Naive thymus-derived CD8-positive, alpha-beta T cell (primary cell): ENCODE results near the gene ZFHX3. TPM values are rescaled to one million over a fixed set of nuclear protein-coding genes. Genes with fewer than 3 reads are reported as not detected.
A peak's percentile ranks its signal among the peaks of the same experiment; 100 is the strongest.

Experiments used
- ATAC-seq, 2 donors: fragments of 150-1000 bp; cut with Tn5 transposase in 1 of 2; sonication (Bioruptor Pico), chemical (Tn5 transposase) in 1 of 2; 1 replicate in 1 of 2; 2 replicates in 1 of 2; pipeline ENCODE4 v1.10.0; 2021; ENCODE audit warnings: mild to moderate bottlenecking in 2 of 2, moderate library complexity in 2 of 2
- POLR2A ChIA-PET: fragments of 350-600 bp; sonication (Branson Sonifier 250); formaldehyde crosslinking; loops from one replicate; lab custom pipeline; 2021; ENCODE audit warnings: antibody characterized with exemption; lab: Charles Lee
- DNase-seq, 10 donors: peaks; one replicate each; pipeline versions ENCODE4 v3.0.0 to v3.0.0-alpha.2; 2020 to 2022
- H3K27ac Mint-ChIP-seq, 10 donors: one replicate each; pipeline ENCODE4 v1.8.0; 2020 to 2022; ENCODE audit warnings: mild to moderate bottlenecking in 10 of 10, mixed read lengths in 10 of 10, moderate library complexity in 4 of 10, inconsistent platforms in 1 of 10
- H3K27me3 Mint-ChIP-seq, 5 donors: one replicate each; pipeline ENCODE4 v1.8.0; 2021 to 2022; ENCODE audit warnings: mixed read lengths in 5 of 5
- H3K36me3 Mint-ChIP-seq, 3 donors: one replicate each; pipeline ENCODE4 v1.8.0; 2020 to 2022; ENCODE audit warnings: mixed read lengths in 3 of 3, mild to moderate bottlenecking in 2 of 3, inconsistent platforms in 1 of 3
- H3K4me1 Mint-ChIP-seq, 4 donors: one replicate each; pipeline ENCODE4 v1.8.0; 2021 to 2022; ENCODE audit warnings: mixed read lengths in 4 of 4
- H3K4me3 Mint-ChIP-seq, 10 donors: one replicate each; pipeline ENCODE4 v1.8.0; 2020 to 2022; ENCODE audit warnings: mild to moderate bottlenecking in 10 of 10, mixed read lengths in 10 of 10, moderate library complexity in 6 of 10, inconsistent platforms in 1 of 10
- H3K9me3 Mint-ChIP-seq, 9 donors: one replicate each; pipeline ENCODE4 v1.8.0; 2020 to 2022; ENCODE audit warnings: mixed read lengths in 9 of 9, mild to moderate bottlenecking in 3 of 9, inconsistent platforms in 1 of 9, moderate library complexity in 1 of 9
- polyA plus RNA-seq, 3 donors: library from polyadenylated mRNA; unstranded; fragments of 300-500 nt; fragmentation: Illumina TruSeq; gene quantifications; one replicate each; pipeline ENCODE4 v1.2.3, GENCODE V29; 2021
- total RNA-seq, 8 experiments: library from RNA in 2 of 8; stranded (reverse) in 2 of 8; gene quantifications; one replicate each; pipeline ENCODE4 v1.2.3 and lab custom pipeline; 2021 to 2026

ZFHX3 gene
- total RNA-seq (under 1 TPM; 0.34 to 0.38 TPM), polyA plus RNA-seq (under 1 TPM in 1 of 3 donors, not detected in 2; 0.05 TPM), total RNA-seq (lab: John Stamatoyannopoulos, UW) (0.32 to 4.8 (median 0.88) reads per million in 6 experiments)

- H3K36me3 Mint-ChIP-seq = no peaks in the 10 kb centered on the region
- POLR2A ChIA-PET = no interaction called here
- peaks cover 0 to 20% (median 6%) of the 10 kb centered on the region in 4 donors for H3K4me1 Mint-ChIP-seq
- DNase-seq (peak in 3 of 10 donors; percentile 1 to 40 (median 20)), ATAC-seq (peak; percentile 66 to 70)
- H3K27me3 Mint-ChIP-seq = peaks cover 17 to 52% (median 21%) of the 10 kb centered on the region in 5 donors
- no peaks in the 10 kb centered on the region for H3K9me3 Mint-ChIP-seq
- peak within 1 kb of the TSS in 9 of 10 donors; percentile 22 to 80 (median 61) for H3K4me3 Mint-ChIP-seq
- H3K27ac Mint-ChIP-seq = peak within 1 kb of the TSS in 3 of 10 donors; percentile 49 to 60 (median 53)
Measured at GRCh38 chr16:73047536-73048291, at the start of gene ZFHX3. TSS of gene ZFHX3 (minus strand) at chr16:73048128. CDS start at chr16:72960145, 87,983 bp downstream.

GRCh38 chr16:73096510-73096909 is 48.6 kb upstream of the ZFHX3 start:
- H3K4me3 Mint-ChIP-seq = no peak overlapping the region
- POLR2A ChIA-PET = no interaction called here
- ATAC-seq (no peak), DNase-seq (no peak)
- H3K27ac Mint-ChIP-seq = no peak overlapping the region
- H3K36me3 Mint-ChIP-seq = no peaks in the 10 kb centered on the region
- H3K27me3 Mint-ChIP-seq = peaks cover 0 to 3% (median 1%) of the 10 kb centered on the region in 5 donors
- H3K4me1 Mint-ChIP-seq = peaks cover 0 to 7% (median 2%) of the 10 kb centered on the region in 4 donors
- H3K9me3 Mint-ChIP-seq = no peaks in the 10 kb centered on the region

- H3K9me3 Mint-ChIP-seq = no peaks in the 10 kb centered on the region
- no peaks in the 10 kb centered on the region for H3K36me3 Mint-ChIP-seq
- ATAC-seq (no peak), DNase-seq (no peak)
- H3K27me3 Mint-ChIP-seq = peaks cover 0 to 3% (median 0%) of the 10 kb centered on the region in 5 donors
- no peak overlapping the region for H3K27ac Mint-ChIP-seq
- peaks cover 0 to 7% (median 2%) of the 10 kb centered on the region in 4 donors for H3K4me1 Mint-ChIP-seq
- no peak overlapping the region for H3K4me3 Mint-ChIP-seq
- POLR2A ChIA-PET = no interaction called here
Measured at GRCh38 chr16:73095885-73096421, 48.0 kb upstream of the ZFHX3 start.

GRCh38 chr16:73095142-73095820 is 47.4 kb upstream of the ZFHX3 start:
- H3K4me1 Mint-ChIP-seq = peaks cover 0 to 7% (median 2%) of the 10 kb centered on the region in 4 donors
- peak overlapping the region in 1 of 10 donors; percentile 33 for H3K27ac Mint-ChIP-seq
- H3K36me3 Mint-ChIP-seq = no peaks in the 10 kb centered on the region
- H3K4me3 Mint-ChIP-seq = no peak overlapping the region
- no peaks in the 10 kb centered on the region for H3K9me3 Mint-ChIP-seq
- no peak for DNase-seq
- POLR2A ChIA-PET = no interaction called here
- peaks cover 0 to 3% (median 1%) of the 10 kb centered on the region in 5 donors for H3K27me3 Mint-ChIP-seq
- no peak for ATAC-seq

GRCh38 chr16:73094371-73094770 is 46.4 kb upstream of the ZFHX3 start:
- H3K36me3 Mint-ChIP-seq = no peaks in the 10 kb centered on the region
- POLR2A ChIA-PET = no interaction called here
- H3K9me3 Mint-ChIP-seq = no peaks in the 10 kb centered on the region

GRCh38 chr16:73093146-73094144 is 45.5 kb upstream of the ZFHX3 start:
- no peaks in the 10 kb centered on the region for H3K36me3 Mint-ChIP-seq
- no peak for ATAC-seq
- DNase-seq = no peak
- peaks cover 0 to 3% (median 0%) of the 10 kb centered on the region in 5 donors for H3K27me3 Mint-ChIP-seq
- POLR2A ChIA-PET = no interaction called here
- H3K9me3 Mint-ChIP-seq = no peaks in the 10 kb centered on the region
- H3K4me3 Mint-ChIP-seq = no peak overlapping the region
- peak overlapping the region in 3 of 10 donors; percentile 15 to 50 (median 44) for H3K27ac Mint-ChIP-seq
- peaks cover 0 to 7% (median 2%) of the 10 kb centered on the region in 4 donors for H3K4me1 Mint-ChIP-seq

More at GRCh38 chr16:73094371-73094770, 46.4 kb upstream of the ZFHX3 start:
- no peak for DNase-seq
- no peak overlapping the region for H3K27ac Mint-ChIP-seq
- H3K4me1 Mint-ChIP-seq = peaks cover 0 to 7% (median 2%) of the 10 kb centered on the region in 4 donors
- H3K4me3 Mint-ChIP-seq = no peak overlapping the region
- peaks cover 0 to 6% (median 1%) of the 10 kb centered on the region in 5 donors for H3K27me3 Mint-ChIP-seq
- ATAC-seq = no peak

GRCh38 chr16:73092236-73092781 is 44.4 kb upstream of the ZFHX3 start:
- ATAC-seq (no peak), DNase-seq (no peak)
- POLR2A ChIA-PET = no interaction called here
- Mint-ChIP-seq H3K4me1 (peaks cover 0 to 7% (median 2%) of the 10 kb centered on the region in 4 donors), H3K27ac (peak overlapping the region in 2 of 10 donors; percentile 41 to 63), H3K4me3 (no peak overlapping the region), H3K9me3 (no peaks in the 10 kb centered on the region), H3K27me3 (peaks cover 0 to 3% (median 0%) of the 10 kb centered on the region in 5 donors), H3K36me3 (no peaks in the 10 kb centered on the region)

GRCh38 chr16:73091174-73091573 is 43.2 kb upstream of the ZFHX3 start:
- POLR2A ChIA-PET = no interaction called here
- no peaks in the 10 kb centered on the region for H3K36me3 Mint-ChIP-seq
- ATAC-seq (no peak), DNase-seq (no peak)
- H3K27me3 Mint-ChIP-seq = peaks cover 0 to 3% (median 2%) of the 10 kb centered on the region in 5 donors
- peaks cover 0 to 8% (median 2%) of the 10 kb centered on the region in 4 donors for H3K4me1 Mint-ChIP-seq
- no peak overlapping the region for H3K27ac Mint-ChIP-seq
- H3K4me3 Mint-ChIP-seq = no peak overlapping the region
- no peaks in the 10 kb centered on the region for H3K9me3 Mint-ChIP-seq

- no peak overlapping the region for H3K4me3 Mint-ChIP-seq
Measured at GRCh38 chr16:73089420-73089819, 41.5 kb upstream of the ZFHX3 start.

GRCh38 chr16:73086108-73086507 is 38.2 kb upstream of the ZFHX3 start:
- no peak for DNase-seq
- Mint-ChIP-seq H3K4me3 (no peak overlapping the region), H3K4me1 (peaks cover 0 to 11% (median 0%) of the 10 kb centered on the region in 4 donors), H3K9me3 (peaks cover 0 to 6% (median 0%) of the 10 kb centered on the region in 9 donors), H3K27me3 (peaks cover 7 to 13% (median 8%) of the 10 kb centered on the region in 5 donors), H3K36me3 (peaks cover 0 to 5% (median 0%) of the 10 kb centered on the region in 3 donors), H3K27ac (no peak overlapping the region)
- ATAC-seq = no peak
- POLR2A ChIA-PET = no interaction called here

More at GRCh38 chr16:73089420-73089819, 41.5 kb upstream of the ZFHX3 start:
- H3K4me1 Mint-ChIP-seq = peaks cover 0 to 15% (median 2%) of the 10 kb centered on the region in 4 donors
- POLR2A ChIA-PET = no interaction called here
- no peak overlapping the region for H3K27ac Mint-ChIP-seq
- peaks cover 0 to 4% (median 0%) of the 10 kb centered on the region in 9 donors for H3K9me3 Mint-ChIP-seq
- DNase-seq (no peak), ATAC-seq (no peak)
- H3K27me3 Mint-ChIP-seq = peaks cover 0 to 8% (median 5%) of the 10 kb centered on the region in 5 donors
- no peaks in the 10 kb centered on the region for H3K36me3 Mint-ChIP-seq

- peaks cover 0 to 5% (median 0%) of the 10 kb centered on the region in 3 donors for H3K36me3 Mint-ChIP-seq
Measured at GRCh38 chr16:73083271-73083670, 35.3 kb upstream of the ZFHX3 start.

More at GRCh38 chr16:73083271-73083670, 35.3 kb upstream of the ZFHX3 start:
- Mint-ChIP-seq H3K4me1 (peaks cover 0 to 11% (median 0%) of the 10 kb centered on the region in 4 donors), H3K4me3 (no peak overlapping the region), H3K27ac (no peak overlapping the region), H3K9me3 (peaks cover 0 to 7% (median 0%) of the 10 kb centered on the region in 9 donors), H3K27me3 (peaks cover 8 to 12% (median 9%) of the 10 kb centered on the region in 5 donors)
- DNase-seq = no peak
- POLR2A ChIA-PET = no interaction called here
- no peak for ATAC-seq
